Right lobe of liver (tissue), 6 donors: ENCODE measurements around the gene IL17REL. TPM values are rescaled to one million over a fixed set of nuclear protein-coding genes. Genes with fewer than 3 reads are reported as not detected.

Experiments used
- ATAC-seq, 4 donors: fragments of 200-7000 bp; cut with Tn5 transposase; one replicate each; pipeline ENCODE4 v1.9.1; 2020; ENCODE audit warnings: mild to moderate bottlenecking in 4 of 4, moderate library complexity in 4 of 4
- DNase-seq, 3 donors: peaks; one replicate each; pipeline ENCODE4 v3.0.0-alpha.2; 2020
- H3K27ac ChIP-seq, 3 donors: fragments of 200-600 bp; one replicate each; pipeline ENCODE4 v1.8.0; 2022
- H3K27me3 ChIP-seq, 2 donors: fragments of 200-600 bp; one replicate each; pipeline ENCODE4 v1.8.0; 2022
- H3K36me3 ChIP-seq, 4 donors: fragments of 200-600 bp; sonication (generic) in 1 of 4; one replicate each; pipeline versions ENCODE4 v1.5.1 to v1.8.0; 2017 to 2022; ENCODE audit warnings: control low read depth in 1 of 4
- H3K4me1 ChIP-seq, 4 donors: fragments of 200-600 bp; sonication (generic) in 1 of 4; one replicate each; pipeline versions ENCODE4 v1.5.1 to v1.8.0; 2017 to 2022; ENCODE audit warnings: control low read depth in 1 of 4
- H3K4me3 ChIP-seq, 3 donors: fragments of 200-600 bp; one replicate each; pipeline ENCODE4 v1.8.0; 2022
- H3K9me3 ChIP-seq, 4 donors: fragments of 200-600 bp; sonication (generic) in 1 of 4; one replicate each; pipeline versions ENCODE4 v1.5.1 to v1.8.0; 2017 to 2022; ENCODE audit warnings: control low read depth in 1 of 4
- POLR2A ChIP-seq: fragments of 450-650 bp; IDR thresholded peaks from one replicate; pipeline ENCODE4 v1.6.1; 2017; ENCODE audit warnings: antibody characterized with exemption, mild to moderate bottlenecking
- WGBS: methylation state at CpG from one replicate; pipeline ENCODE4 v1.1.6; 2018; ENCODE audit warnings: low coverage, low lambda C conversion rate; ENCODE audit not compliant: insufficient coverage; ENCODE audit errors: missing lambda C conversion rate; 5-methylcytosine and 5-hydroxymethylcytosine counted together
- intact Hi-C, 2 donors: fragments of 100-400 bp; cut with DNase I; formaldehyde crosslinking; loops; one replicate each; pipeline versions ENCODE4 v1.11.2 to v1.14.1; 2022
- total RNA-seq, 6 experiments: library from RNA; depleted of rRNA in 2 of 6; stranded (reverse); fragments of >200 nt in 2 of 6; fragmentation: NEBNext Ultra II Directional in 3 of 6; extraction: Animal tissue kit (Norgen Biotek cat#: 25700) in 3 of 6; gene quantifications; one replicate each; pipeline versions ENCODE4 v1.1.0 to v1.2.4, GENCODE V29; 2016 to 2023
- TF ChIP-seq, protein P1 (sequence below), 4 donors: fragments of 200-600 bp in 3 of 4; fragments of 450-650 bp in 1 of 4; IDR thresholded peaks; one replicate each; pipeline versions ENCODE4 v1.5.1 to v1.8.0; 2016 to 2022; ENCODE audit warnings: antibody characterized with exemption in 4 of 4, mild to moderate bottlenecking in 2 of 4
- donor health status: DM: no; HTN: yes; CAD: no.
- donor health status: DM: no; HTN: no; CAD: no.
- donor health status: DM: no; HTN: no; CAD: no.
- donor health status: DM: no; HTN: yes; CAD: no.
- donor health status: DM: no; HTN: yes; CAD: no.

IL17REL gene
- total RNA-seq, 6 experiments from 2014 or later, result not detected

DNA sequence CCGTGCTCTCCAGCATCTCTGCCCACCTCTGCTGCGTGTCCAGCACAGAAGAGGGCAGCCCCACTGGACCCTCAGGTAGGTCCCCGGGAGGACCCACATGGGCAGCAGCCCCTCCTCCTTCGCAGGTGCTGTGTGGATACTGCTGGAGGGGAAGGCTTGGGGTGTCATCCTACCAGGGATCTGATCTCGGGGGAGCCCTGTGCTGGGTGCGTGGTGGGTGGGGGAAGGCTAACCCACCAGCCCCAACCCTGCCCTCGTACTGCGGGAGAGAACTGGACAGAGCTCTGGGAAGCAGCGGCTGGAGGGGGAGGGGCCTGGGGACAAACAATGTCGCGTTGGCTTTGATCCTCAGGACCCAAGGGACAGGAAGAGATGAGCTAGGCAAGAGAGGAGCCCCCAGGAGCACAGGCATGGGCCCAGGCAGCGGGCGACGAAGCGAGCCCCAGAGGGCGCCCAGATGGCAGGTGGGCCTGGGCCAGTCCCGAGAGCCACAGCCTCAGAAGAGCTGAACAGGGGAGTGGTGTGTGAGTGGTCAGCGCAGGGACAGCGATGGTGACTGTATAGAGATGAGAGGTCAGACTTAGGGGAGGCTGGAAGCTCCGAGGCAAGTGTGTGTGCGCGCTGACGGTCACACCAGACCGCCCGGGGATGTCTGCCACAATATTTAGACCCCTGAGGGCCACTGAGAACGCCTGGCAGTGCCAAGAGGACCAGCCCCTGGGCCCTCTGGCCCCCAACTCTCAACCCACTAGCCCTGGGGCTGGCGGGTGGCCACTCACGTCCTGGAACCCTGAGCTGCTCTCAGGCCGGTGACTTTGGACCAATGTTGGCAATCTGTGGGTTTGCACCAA is 53.4 kb downstream of the IL17REL start:
- DNase-seq (peak in 2 of 3 donors; percentile 58 to 62), ATAC-seq (no peak)
- intact Hi-C loops, result no loop called here
- no peak for TF ChIP-seq POLR2A
- TF ChIP-seq, protein P1, sequence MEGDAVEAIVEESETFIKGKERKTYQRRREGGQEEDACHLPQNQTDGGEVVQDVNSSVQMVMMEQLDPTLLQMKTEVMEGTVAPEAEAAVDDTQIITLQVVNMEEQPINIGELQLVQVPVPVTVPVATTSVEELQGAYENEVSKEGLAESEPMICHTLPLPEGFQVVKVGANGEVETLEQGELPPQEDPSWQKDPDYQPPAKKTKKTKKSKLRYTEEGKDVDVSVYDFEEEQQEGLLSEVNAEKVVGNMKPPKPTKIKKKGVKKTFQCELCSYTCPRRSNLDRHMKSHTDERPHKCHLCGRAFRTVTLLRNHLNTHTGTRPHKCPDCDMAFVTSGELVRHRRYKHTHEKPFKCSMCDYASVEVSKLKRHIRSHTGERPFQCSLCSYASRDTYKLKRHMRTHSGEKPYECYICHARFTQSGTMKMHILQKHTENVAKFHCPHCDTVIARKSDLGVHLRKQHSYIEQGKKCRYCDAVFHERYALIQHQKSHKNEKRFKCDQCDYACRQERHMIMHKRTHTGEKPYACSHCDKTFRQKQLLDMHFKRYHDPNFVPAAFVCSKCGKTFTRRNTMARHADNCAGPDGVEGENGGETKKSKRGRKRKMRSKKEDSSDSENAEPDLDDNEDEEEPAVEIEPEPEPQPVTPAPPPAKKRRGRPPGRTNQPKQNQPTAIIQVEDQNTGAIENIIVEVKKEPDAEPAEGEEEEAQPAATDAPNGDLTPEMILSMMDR (IDR thresholded peaks at IDR 0.05), result no peak
- Histone ChIP-seq H3K27me3 (no peaks in the 10 kb centered on the region), H3K4me1 (peaks cover 0 to 54% (median 35%) of the 10 kb centered on the region in 4 donors), H3K27ac (peak overlapping the region; percentile 88 to 97 (median 93)), H3K9me3 (no peaks in the 10 kb centered on the region), H3K36me3 (peaks cover 7 to 17% (median 12%) of the 10 kb centered on the region in 4 donors), H3K4me3 (peak overlapping the region; percentile 59 to 98 (median 65))
- WGBS, result 57% methylated on average over 11 of the region's 29 CpGs

GRCh38 chr22:49958366-49958921 is 54.1 kb downstream of the IL17REL start:
- H3K36me3 ChIP-seq, result peaks cover 4 to 10% (median 8%) of the 10 kb centered on the region in 4 donors
- DNase-seq (peak in 2 of 3 donors; percentile 19 to 52), ATAC-seq (no peak)
- WGBS, result no CpG with 5 or more reads among the region's 16 CpGs
- H3K9me3 ChIP-seq, result no peaks in the 10 kb centered on the region
- peaks cover under 1 to 53% (median 36%) of the 10 kb centered on the region in 4 donors for H3K4me1 ChIP-seq
- intact Hi-C loops, result no loop called here
- TF ChIP-seq POLR2A, result no peak
- TF ChIP-seq, protein P1 (IDR thresholded peaks at IDR 0.05), result no peak
- no peak overlapping the region for H3K4me3 ChIP-seq
- H3K27ac ChIP-seq, result no peak overlapping the region
- H3K27me3 ChIP-seq, result no peaks in the 10 kb centered on the region

- Histone ChIP-seq H3K27me3 (no peaks in the 10 kb centered on the region), H3K36me3 (peaks cover 0 to 4% (median 4%) of the 10 kb centered on the region in 4 donors), H3K27ac (no peak overlapping the region), H3K4me1 (peaks cover 3 to 47% (median 33%) of the 10 kb centered on the region in 4 donors), H3K4me3 (no peak overlapping the region), H3K9me3 (no peaks in the 10 kb centered on the region)
- no peak for ATAC-seq
- no CpG with 5 or more reads among the region's 12 CpGs for WGBS
- DNase-seq, result peak in 2 of 3 donors; percentile 21 to 49
- TF ChIP-seq POLR2A, result no peak
- intact Hi-C loops, result no loop called here
These were observed 54.7 kb downstream of the IL17REL start for GRCh38 chr22:49957826-49958365.

DNA sequence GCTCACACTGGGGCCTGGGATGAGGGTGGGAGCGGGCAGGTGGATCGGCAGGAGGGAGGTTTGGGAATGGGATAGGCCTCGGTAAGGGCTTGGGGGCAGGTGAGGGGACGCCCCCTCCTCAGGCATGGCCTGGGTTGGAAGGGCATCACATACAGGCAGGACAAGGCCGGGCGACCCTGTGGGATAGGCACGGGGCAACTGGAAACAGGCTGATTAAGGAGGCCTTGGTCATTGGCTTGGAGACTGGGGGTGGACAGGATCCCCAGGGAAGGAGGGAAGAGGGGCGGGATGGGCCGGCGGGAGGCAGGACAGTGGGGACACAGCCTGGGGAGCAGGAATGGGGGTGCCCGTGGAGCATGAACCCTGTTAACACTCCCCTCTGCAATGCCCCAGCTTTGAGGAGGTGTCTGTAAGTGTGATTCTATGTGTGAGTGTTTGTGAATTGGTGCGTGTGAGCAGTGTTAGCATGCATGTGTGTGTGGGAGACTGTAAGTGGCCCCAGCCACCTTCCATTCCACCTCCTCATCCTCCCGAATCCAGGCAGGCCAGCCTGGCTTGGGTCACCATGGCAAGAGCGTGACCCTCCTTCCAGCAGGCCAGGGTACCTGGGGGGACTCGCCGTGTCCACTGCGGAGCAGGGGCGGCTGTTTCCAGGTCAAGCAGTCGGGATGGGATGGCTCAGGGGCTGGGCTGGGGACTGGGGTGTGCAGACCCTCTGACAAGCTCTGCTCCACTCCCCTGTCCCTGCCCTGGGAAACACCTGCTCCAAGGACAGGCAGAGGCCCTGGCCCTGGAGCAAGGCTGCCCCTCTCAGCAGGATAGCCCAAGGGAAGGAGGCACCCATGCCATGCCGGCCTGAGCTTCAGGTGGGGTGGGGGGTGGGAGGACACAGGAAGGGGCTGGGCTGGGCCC is 55.4 kb downstream of the IL17REL start:
- DNase-seq (peak in 2 of 3 donors; percentile 25 to 56), ATAC-seq (no peak)
- intact Hi-C loops, result no loop called here
- 91% methylated on average over 7 of the region's 20 CpGs for WGBS
- H3K36me3 ChIP-seq, result no peaks in the 10 kb centered on the region
- no peak overlapping the region for H3K4me3 ChIP-seq
- no peaks in the 10 kb centered on the region for H3K27me3 ChIP-seq
- TF ChIP-seq, protein P1 (IDR thresholded peaks at IDR 0.05), result no peak
- TF ChIP-seq POLR2A, result no peak
- peaks cover 3 to 43% (median 31%) of the 10 kb centered on the region in 4 donors for H3K4me1 ChIP-seq
- no peaks in the 10 kb centered on the region for H3K9me3 ChIP-seq
- peak overlapping the region in 1 of 3 donors; percentile 61 for H3K27ac ChIP-seq
